OCI-LY1 (cell line): ENCODE data around the gene NLK.

Source experiments
- CTCF ChIP-seq: fragments of 200-600 bp; sonication (generic), shearing (Covaris generic); IDR thresholded peaks from 2 replicates; pipeline ENCODE4 v1.5.1; 2017; ENCODE audit warnings: mild to moderate bottlenecking, antibody characterized with exemption, low read length, moderate library complexity, mixed read lengths
- EZH2 ChIP-seq: fragments of 200-600 bp; sonication (generic), shearing (Covaris generic); IDR thresholded peaks from 2 replicates; pipeline ENCODE4 v1.8.0; 2017; ENCODE audit warnings: borderline replicate concordance, mixed run types, mild to moderate bottlenecking, antibody characterized with exemption, low read length, moderate library complexity, mixed read lengths

- TF ChIP-seq CTCF (no peak), EZH2 (no peak)
These were observed 128.3 kb downstream of the NLK start for GRCh38 chr17:28170771-28171170.
